Activated T-helper 1 cell treated with anti-CD3 and anti-CD28 coated beads, Interleukin-2, amount 50 U/mL, for 16 hours (primary cell): ENCODE measurements around the gene ZNF563.
A peak's percentile ranks its signal among the peaks of the same experiment; 100 is the strongest.
"Not testable (repeated sequence)": the region's sequence is repeated elsewhere in the genome, so short reads cannot be mapped to it uniquely, and the experiment has no call there.

Experiments
- DNase-seq, 2 donors: peaks; one replicate each; pipeline ENCODE4 v3.0.0-alpha.2; 2020; ENCODE audit warnings: low read depth in 1 of 2, low spot score in 1 of 2

The ZNF563 gene

GRCh38 chr19:12333162-12334159 is at the start of gene ZNF563:
TSS of gene ZNF563 (minus strand) at chr19:12333633. CDS start at chr19:12333482, 151 bp downstream.
- peak; percentile 94 to 95 for DNase-seq

DNA sequence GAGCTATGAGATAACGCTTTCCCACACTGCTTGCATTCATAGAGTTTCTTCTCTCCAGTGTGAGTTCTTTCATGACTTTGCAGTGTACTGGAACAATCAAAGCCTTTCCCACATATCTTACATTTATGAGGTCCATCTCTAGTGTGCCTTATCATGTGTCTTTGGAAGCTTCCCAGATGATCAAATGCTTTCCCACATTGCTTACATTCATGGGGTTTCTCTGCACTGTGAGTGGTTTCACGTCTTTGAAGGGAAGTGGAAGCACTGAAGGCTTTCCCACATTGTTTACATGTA is 47.0 kb upstream of the ZNF563 start:
- DNase-seq = no peak

GRCh38 chr19:12379732-12380443 is 46.5 kb upstream of the ZNF563 start:
- DNase-seq = no peak

DNA sequence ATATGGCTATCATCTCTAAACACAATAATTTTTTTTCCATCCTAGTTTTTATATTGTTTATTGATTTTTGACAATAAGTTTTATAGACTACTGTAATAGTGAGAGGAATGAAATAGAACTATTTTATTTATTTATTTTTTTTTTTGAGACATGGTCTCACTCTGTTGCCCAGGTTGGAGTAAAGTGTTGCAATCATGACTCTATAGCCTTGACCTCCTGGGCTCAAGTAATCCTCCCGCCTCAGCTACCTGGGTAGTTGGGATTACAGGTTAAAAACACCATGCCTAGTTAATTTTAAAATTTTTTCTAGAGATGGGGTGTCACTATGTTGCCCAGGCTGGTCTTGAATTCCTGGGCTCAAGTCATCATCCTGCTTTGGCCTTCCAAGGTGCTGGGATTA is 40.6 kb upstream of the ZNF563 start:
- DNase-seq = no peak

DNA sequence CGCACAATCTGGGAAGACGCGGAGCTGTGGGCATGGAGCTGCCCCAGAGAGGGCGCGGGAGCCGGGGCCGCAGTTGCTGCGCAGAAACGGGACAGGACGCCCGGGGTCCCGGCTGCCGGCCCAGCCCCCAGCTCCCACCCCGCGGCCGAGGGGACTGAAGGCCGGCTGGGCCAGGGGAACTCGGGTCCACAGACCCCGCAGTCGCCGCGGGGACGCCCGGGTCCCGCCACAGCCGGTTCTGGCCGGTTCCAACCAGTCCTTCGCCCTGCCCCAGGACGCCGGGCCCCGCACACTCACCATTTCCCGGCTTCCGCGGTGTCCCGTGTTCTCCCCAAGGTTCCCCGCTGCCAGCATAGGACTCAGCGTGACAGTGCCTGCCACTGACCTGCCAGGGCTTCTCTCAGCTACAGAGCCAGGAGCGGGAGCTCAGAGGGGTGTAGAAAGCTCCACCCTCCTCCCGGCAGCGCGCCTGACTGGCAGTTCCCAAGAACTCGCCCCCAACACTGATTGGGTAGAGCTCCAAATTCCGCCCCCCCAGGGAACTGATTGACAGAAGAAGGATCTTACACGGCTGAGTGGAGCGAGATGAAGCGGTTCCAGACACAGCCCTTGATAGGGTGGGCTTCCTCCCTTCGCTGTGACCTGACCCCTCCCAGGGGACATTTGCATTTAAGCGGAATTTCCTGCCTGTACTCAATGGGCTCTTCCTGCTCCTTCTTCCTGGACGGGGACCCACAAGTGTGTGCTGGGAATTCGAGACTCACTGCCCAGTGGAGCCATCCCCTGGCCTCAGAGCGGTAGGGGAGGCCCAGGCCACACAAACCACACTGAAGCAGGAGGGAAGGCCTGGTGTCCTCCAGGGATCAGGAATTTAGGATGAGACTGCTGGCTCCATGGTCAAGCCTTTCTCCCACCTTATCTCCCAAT is 32.1 kb upstream of the ZNF563 start, which contains the start of gene ZNF442:
Gene ZNF442 (minus strand): TSS at position 448 of the 927 bp plus-strand sequence. CDS start 2,052 bp downstream, outside the sequence.
- DNase-seq = peak; percentile 52 to 70

DNA sequence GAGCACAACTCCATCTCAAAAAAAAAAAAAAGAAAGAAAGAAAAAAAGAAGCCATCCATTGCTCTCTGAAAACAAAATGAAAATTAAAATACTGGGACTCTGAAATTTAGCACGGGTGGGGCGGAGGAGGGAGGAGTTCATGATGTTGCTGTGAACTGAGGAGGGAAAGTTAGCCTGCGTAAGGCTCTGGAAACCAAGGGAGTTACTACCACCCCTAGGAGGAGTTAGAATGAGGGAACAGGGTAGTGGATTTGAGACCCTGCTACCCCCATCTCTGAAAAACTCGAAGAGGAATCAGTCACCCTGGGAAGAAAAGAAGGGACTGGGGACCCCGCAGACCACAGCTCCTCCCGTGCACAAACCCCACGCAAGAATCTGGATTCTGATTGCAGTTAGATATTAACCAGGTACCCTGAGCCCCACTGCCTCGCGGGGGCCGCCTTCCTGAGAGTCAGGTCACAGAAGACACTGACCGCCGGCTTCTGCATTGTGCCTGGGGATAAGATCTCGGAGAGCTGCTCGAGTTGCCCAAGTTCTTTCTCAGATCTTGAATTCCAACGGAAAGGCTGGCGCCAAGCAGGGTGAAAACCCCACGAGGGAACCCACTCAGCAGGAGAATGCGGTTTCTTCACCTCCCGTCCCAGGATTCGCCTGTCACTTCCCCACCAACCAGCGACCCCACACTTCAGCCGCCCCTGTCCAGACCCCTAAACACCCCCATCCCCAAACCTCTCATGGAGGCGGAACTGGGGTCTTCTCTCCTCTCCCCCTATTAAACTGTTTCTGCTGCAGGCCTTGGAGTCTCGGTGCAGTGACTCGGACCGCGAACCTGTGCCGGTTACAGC is 31.2 kb upstream of the ZNF563 start:
- DNase-seq = no peak

- DNase-seq = not testable (repeated sequence)
Observed at GRCh38 chr19:12362236-12362635, 28.8 kb upstream of the ZNF563 start.

GRCh38 chr19:12353375-12353774 is 19.9 kb upstream of the ZNF563 start:
- no peak for DNase-seq

DNA sequence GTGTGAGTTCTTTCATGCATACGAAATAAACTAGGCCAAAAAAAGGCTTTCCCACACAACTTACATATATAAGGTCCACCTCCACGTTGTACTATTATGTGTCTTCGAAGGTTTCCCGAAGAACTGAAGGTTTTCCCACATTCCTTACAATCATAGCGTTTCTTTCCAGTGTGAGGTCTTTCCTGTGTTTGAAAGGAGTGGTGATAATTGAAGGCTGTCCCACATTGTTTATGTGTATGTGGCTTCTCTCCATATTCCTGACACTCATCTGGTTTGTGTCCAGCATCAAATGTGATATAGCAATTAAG is 17.4 kb upstream of the ZNF563 start:
- DNase-seq = no peak

- no peak for DNase-seq
Observed at GRCh38 chr19:12350185-12350889, 16.9 kb upstream of the ZNF563 start.

DNA sequence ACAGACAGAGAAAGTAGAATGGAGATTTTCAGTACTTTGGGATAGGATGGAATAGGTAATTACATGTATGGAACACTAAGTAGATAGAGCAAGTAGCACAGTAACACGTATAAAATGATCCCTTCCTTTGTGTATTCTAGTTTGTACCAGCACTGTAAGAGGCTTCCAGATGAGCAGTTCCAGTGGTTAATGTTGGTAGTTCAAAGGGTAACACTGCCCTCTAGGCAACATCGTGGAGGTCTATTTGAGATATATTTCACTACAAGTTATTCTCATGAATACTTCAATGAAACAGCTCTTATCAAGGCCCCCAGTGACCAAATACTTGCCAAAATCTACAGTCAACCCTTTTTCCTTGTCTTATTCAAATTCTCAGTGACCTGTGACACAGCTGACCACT is 13.5 kb upstream of the ZNF563 start:
- DNase-seq = no peak

DNA sequence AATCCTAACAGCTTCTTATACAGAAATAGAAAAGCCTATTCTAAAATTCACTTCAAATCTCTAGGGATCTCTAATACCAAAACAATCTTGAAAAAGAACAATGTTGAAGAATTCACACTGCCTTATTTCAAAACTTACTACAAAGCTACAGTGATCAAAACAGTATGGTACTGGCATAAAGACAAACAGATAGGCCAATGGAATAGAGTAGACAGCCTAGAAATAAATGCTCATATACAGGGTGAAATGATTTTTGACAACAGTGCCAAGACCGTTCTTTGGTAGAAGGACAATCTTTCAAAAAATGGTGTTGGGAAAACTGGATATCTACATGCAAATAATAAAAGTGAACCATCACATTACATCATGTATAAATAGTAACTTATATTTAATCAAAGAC is 11.8 kb upstream of the ZNF563 start:
- no peak for DNase-seq

GRCh38 chr19:12331211-12331941 is 2.1 kb downstream of the ZNF563 start:
- DNase-seq = peak in 1 of 2 donors; percentile 55

GRCh38 chr19:12330340-12330739 is 3.1 kb downstream of the ZNF563 start:
- DNase-seq = no peak

DNA sequence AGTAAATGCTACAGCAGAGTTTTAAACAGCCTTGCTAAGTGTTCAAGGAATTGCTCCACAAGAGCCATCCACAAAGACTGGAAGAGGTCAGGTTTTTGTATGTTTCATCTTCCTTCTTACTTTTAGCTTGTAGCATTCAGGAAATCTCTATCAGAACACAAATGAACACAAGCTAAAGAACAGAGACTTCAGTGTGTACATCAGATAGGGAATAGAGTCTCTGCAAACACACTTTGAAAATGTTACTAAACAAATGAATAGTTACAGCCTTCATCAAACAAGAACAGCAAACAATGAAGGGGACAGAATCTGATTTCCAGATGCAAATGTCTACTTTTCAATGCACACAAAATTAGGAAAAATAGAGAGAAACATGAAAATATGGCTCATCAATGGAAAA is 7.7 kb downstream of the ZNF563 start:
- DNase-seq = no peak

GRCh38 chr19:12318782-12319413 is 14.5 kb downstream of the ZNF563 start:
- DNase-seq = no peak

- DNase-seq = no peak
Observed at GRCh38 chr19:12314553-12314952, 18.9 kb downstream of the ZNF563 start.

GRCh38 chr19:12308891-12309290 is 24.5 kb downstream of the ZNF563 start:
- DNase-seq = not testable (repeated sequence)

DNA sequence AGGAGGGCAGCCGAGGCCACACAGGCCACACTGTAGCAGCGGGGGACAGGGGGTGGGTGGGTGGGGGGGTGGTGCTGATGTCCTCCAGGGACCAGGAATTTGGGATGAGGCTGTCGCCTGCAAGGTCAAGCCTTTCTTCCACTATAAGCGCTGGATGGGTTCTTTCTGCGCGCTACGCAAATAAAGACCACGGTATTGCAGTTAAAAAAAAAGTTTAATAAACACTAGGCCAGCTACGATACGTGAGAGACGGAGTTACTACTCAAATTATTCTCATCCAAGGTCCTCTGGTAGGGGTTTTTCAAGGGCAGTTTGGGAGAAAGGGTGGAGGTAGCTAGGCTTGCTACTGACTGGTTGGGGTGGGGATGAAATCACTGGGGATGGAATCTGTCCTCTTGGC is 38.2 kb downstream of the ZNF563 start:
- DNase-seq = no peak
